ENCODE data around the gene ACTL6B. TPM values are rescaled to one million over a fixed set of nuclear protein-coding genes. Genes with fewer than 3 reads are reported as not detected.
"Not testable (repeated sequence)": the region's sequence is repeated elsewhere in the genome, so short reads cannot be mapped to it uniquely, and the experiment has no call there.

ACTL6B gene
- total and polyA plus RNA-seq, 9 of the 15 experiments (the other 6 are each of a cell fraction or from before 2014, with no cell fraction given): not detected

DNA sequence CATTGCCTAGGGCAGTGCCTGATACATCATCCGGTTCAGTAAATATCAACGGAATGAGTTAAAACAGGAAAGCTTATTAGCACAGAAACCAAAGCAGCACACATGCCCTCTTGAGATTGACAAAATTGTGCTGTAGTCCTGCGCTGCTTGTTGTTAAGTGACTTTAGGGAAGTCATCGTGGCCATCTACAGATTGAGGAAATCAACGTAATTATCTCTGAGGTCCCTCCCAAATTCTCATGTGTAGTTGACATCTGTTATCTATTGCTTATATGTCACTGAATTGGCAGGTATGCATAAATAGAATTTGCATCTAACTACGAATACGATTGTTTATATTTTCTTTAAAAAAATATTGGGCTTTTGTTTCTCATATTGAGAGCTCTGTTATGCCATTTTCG lies 13.8 kb upstream of the ACTL6B start:
- DNase-seq (ENCODE audit: extremely low read depth in 1 of 4, low spot score in 3 of 4): no peak
- Histone ChIP-seq H3K27ac (ENCODE audit: extremely low read depth, low read depth, low read length) (no peak overlapping the region), H3K9me3 (replicated peaks; ENCODE audit: control insufficient read depth, insufficient read depth, low read depth, low read length) (no peaks in the 10 kb centered on the region), H3K27me3 (ENCODE audit: control insufficient read depth in 2 of 2, insufficient read depth in 2 of 2, low read length in 2 of 2) (peaks cover 0 to 6% of the 10 kb centered on the region in 2 experiments; a peak in 1 of 5 replicates), H3K79me2 (ENCODE audit: control insufficient read depth, insufficient read depth, low read length) (peaks cover 14% of the 10 kb centered on the region), H4K20me1 (replicated peaks; ENCODE audit: control insufficient read depth, insufficient read depth, low read length) (no peaks in the 10 kb centered on the region), H2AFZ (ENCODE audit: low read depth, low read length) (no peak overlapping the region), H3K9me1 (ENCODE audit: control insufficient read depth, insufficient read depth, low read length) (no peaks in the 10 kb centered on the region), H3K4me2 (ENCODE audit: insufficient read depth, low read length) (no peak overlapping the region), H3K4me3 (no peak overlapping the region), H3K9ac (ENCODE audit: insufficient read depth in 1 of 2, low read depth in 2 of 2, low read length in 2 of 2) (no peak overlapping the region), H3K4me1 (replicated peaks in 1 of 2; ENCODE audit: control insufficient read depth in 2 of 2, insufficient read depth in 2 of 2, low read length in 2 of 2) (peaks cover 0 to 21% of the 10 kb centered on the region in 2 experiments; a peak in 2 of 5 replicates), H3K36me3 (ENCODE audit: control insufficient read depth, insufficient read depth, low read length) (no peaks in the 10 kb centered on the region)
- TF ChIP-seq, protein P1, sequence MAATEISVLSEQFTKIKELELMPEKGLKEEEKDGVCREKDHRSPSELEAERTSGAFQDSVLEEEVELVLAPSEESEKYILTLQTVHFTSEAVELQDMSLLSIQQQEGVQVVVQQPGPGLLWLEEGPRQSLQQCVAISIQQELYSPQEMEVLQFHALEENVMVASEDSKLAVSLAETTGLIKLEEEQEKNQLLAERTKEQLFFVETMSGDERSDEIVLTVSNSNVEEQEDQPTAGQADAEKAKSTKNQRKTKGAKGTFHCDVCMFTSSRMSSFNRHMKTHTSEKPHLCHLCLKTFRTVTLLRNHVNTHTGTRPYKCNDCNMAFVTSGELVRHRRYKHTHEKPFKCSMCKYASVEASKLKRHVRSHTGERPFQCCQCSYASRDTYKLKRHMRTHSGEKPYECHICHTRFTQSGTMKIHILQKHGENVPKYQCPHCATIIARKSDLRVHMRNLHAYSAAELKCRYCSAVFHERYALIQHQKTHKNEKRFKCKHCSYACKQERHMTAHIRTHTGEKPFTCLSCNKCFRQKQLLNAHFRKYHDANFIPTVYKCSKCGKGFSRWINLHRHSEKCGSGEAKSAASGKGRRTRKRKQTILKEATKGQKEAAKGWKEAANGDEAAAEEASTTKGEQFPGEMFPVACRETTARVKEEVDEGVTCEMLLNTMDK (IDR thresholded peaks at IDR 0.05; ENCODE audit: borderline replicate concordance, insufficient read depth, low read depth, low read length, poor library complexity, severe bottlenecking): no peak
- 0 out of 4 replicates have a peak, but pooled peaks of 1 of the 2 experiments have one; percentile 26 for TF ChIP-seq KDM1A (IDR thresholded peaks at IDR 0.05)
- TF ChIP-seq SPI1 (IDR thresholded peaks at IDR 0.05; ENCODE audit: borderline replicate concordance, low read depth, low read length): peak; percentile 39; the same call in 1 of the 2 replicates
- no peak for TF ChIP-seq MTF1 (CRISPR knock-in tag; IDR thresholded peaks at IDR 0.05; ENCODE audit: borderline replicate concordance)
- TF ChIP-seq ARNT (IDR thresholded peaks at IDR 0.05): no peak
- TF ChIP-seq, protein P2, sequence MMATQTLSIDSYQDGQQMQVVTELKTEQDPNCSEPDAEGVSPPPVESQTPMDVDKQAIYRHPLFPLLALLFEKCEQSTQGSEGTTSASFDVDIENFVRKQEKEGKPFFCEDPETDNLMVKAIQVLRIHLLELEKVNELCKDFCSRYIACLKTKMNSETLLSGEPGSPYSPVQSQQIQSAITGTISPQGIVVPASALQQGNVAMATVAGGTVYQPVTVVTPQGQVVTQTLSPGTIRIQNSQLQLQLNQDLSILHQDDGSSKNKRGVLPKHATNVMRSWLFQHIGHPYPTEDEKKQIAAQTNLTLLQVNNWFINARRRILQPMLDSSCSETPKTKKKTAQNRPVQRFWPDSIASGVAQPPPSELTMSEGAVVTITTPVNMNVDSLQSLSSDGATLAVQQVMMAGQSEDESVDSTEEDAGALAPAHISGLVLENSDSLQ (IDR thresholded peaks at IDR 0.05): peak; percentile 13; the same call in 1 of the 2 replicates
- no peak for TF ChIP-seq ZNF57 (CRISPR knock-in tag; IDR thresholded peaks at IDR 0.05)
- no peak for TF ChIP-seq NFE2L1 (tag; IDR thresholded peaks at IDR 0.05; ENCODE audit: borderline replicate concordance, low read depth)
- no peak for ATAC-seq
- ChIA-PET POLR2A (interaction anchor here (0.6 to 1.4 kb wide), 3 partner anchors 9 to 22 kb away, joined by 3 to 6 read pairs (median 4); no protein-coding TSS in a partner anchor), CTCF (ENCODE audit: low intra/inter-chr PET ratio) (no interaction called here)
- 17% methylated on average over 8 of the region's 8 CpGs for WGBS (ENCODE audit: insufficient coverage, low coverage, missing lambda C conversion rate)
- no TSS peak for BruUV-seq (replicated peaks)
- in situ Hi-C loops (cut with MboI) (no loop called here), intact Hi-C loops (cut with micrococcal nuclease) (loop anchor here (5.0 kb wide), 1 partner anchor 43 kb away; no protein-coding TSS in a partner anchor)
- FAIRE-seq: no peak

DNA sequence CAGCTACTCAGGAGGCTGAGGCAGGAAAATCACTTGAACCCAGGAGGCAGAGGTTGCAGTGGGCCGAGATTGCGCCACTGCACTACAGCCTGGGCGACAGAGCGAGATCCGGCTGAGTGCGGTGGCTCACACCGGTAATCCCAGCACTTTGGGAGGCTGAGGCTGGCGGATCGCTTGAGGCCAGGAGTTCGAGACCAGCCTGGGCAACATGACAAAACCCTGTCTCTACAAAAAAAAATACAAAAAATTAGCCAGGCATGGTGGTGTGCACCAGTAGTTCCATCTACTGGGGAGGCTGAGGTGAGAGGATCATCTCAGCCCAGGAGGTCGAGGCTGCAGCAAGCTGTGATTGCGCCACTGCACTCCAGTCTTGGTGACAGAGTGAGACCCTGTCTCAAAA lies 12.9 kb upstream of the ACTL6B start:
- H3K27me3 ChIP-seq (ENCODE audit: control insufficient read depth in 2 of 2, insufficient read depth in 2 of 2, low read length in 2 of 2); H3K4me2 ChIP-seq (ENCODE audit: insufficient read depth, low read length); intact Hi-C loops (cut with micrococcal nuclease); CTCF ChIA-PET (ENCODE audit: low intra/inter-chr PET ratio); DNase-seq (ENCODE audit: extremely low read depth in 1 of 4, low spot score in 3 of 4); H3K9ac ChIP-seq (ENCODE audit: insufficient read depth in 1 of 2, low read depth in 2 of 2, low read length in 2 of 2); BruUV-seq (replicated peaks); H3K9me1 ChIP-seq (ENCODE audit: control insufficient read depth, insufficient read depth, low read length); H3K9me3 ChIP-seq (replicated peaks; ENCODE audit: control insufficient read depth, insufficient read depth, low read depth, low read length); ATAC-seq; POLR2A ChIA-PET; H2AFZ ChIP-seq (ENCODE audit: low read depth, low read length); H4K20me1 ChIP-seq (replicated peaks; ENCODE audit: control insufficient read depth, insufficient read depth, low read length); FAIRE-seq; H3K27ac ChIP-seq (ENCODE audit: extremely low read depth, low read depth, low read length); H3K36me3 ChIP-seq (ENCODE audit: control insufficient read depth, insufficient read depth, low read length); H3K79me2 ChIP-seq (ENCODE audit: control insufficient read depth, insufficient read depth, low read length); in situ Hi-C loops (cut with MboI); H3K4me3 ChIP-seq: not testable (repeated sequence)
- peaks cover 0 to 12% of the 10 kb centered on the region in 2 experiments; a peak in 2 of 5 replicates for H3K4me1 ChIP-seq (replicated peaks in 1 of 2; ENCODE audit: control insufficient read depth in 2 of 2, insufficient read depth in 2 of 2, low read length in 2 of 2)
- WGBS (ENCODE audit: insufficient coverage, low coverage, missing lambda C conversion rate): 77% methylated on average over 8 of the region's 12 CpGs

All from K562 (cell line).